ENCODE results near the gene CEACAM5. TPM values are rescaled to one million over a fixed set of nuclear protein-coding genes. Genes with fewer than 3 reads are reported as not detected.

The CEACAM5 gene
- total RNA-seq, 1 experiment from 2014 or later: 18.1 TPM

DNA sequence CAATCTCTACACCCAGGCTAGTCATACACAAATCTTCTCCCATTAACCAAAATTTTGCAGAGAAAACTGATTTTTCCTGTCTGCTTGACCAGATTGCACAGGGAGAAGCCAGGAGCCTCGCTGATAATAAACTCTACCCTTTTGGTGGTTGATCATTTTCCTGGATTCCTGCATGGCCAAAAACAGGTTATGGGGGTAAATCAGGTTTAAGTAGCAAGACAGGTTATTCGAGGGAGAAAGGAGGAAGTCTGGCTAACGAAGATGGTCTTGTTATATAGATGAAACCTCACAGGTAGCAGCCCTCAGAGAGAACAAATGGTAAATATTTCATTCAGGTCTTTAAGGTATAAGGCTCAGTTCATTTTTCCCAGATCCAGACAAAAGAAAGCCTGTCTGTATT lies 30.9 kb downstream of the CEACAM5 start:
- Histone ChIP-seq H3K4me1 (replicated peaks; ENCODE audit: insufficient read depth) (peaks cover 97% of the 10 kb centered on the region), H2AFZ (no peak overlapping the region), H3K27ac (peak overlapping the region; percentile 100), H3K9me3 (ENCODE audit: insufficient read depth, low read depth) (no peaks in the 10 kb centered on the region), H4K20me1 (ENCODE audit: insufficient read depth) (no peaks in the 10 kb centered on the region), H3K79me2 (ENCODE audit: low read depth) (no peaks in the 10 kb centered on the region), H3K9me2 (ENCODE audit: insufficient read depth) (no peaks in the 10 kb centered on the region), H3K27me3 (ENCODE audit: insufficient read depth, low read depth) (no peaks in the 10 kb centered on the region), H3F3A (ENCODE audit: insufficient read depth, low read depth) (peaks cover 60% of the 10 kb centered on the region), H3K4me3 (no peak overlapping the region), H3K4me2 (peak overlapping the region; percentile 49), H3K36me3 (ENCODE audit: low read depth) (no peaks in the 10 kb centered on the region)
- DNase-seq: peak in 1 of 2 experiments; percentile 91
- no peak for TF ChIP-seq EZH2 (IDR thresholded peaks at IDR 0.05; ENCODE audit: low read depth)
- TF ChIP-seq, protein P1, sequence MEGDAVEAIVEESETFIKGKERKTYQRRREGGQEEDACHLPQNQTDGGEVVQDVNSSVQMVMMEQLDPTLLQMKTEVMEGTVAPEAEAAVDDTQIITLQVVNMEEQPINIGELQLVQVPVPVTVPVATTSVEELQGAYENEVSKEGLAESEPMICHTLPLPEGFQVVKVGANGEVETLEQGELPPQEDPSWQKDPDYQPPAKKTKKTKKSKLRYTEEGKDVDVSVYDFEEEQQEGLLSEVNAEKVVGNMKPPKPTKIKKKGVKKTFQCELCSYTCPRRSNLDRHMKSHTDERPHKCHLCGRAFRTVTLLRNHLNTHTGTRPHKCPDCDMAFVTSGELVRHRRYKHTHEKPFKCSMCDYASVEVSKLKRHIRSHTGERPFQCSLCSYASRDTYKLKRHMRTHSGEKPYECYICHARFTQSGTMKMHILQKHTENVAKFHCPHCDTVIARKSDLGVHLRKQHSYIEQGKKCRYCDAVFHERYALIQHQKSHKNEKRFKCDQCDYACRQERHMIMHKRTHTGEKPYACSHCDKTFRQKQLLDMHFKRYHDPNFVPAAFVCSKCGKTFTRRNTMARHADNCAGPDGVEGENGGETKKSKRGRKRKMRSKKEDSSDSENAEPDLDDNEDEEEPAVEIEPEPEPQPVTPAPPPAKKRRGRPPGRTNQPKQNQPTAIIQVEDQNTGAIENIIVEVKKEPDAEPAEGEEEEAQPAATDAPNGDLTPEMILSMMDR (conservative IDR thresholded peaks at IDR 0.05): no peak
- ChIA-PET POLR2A (ENCODE audit: unreplicated experiment) (interaction anchor here (0.5 kb wide), 1 partner anchor 35 kb away, joined by 24 read pairs; no protein-coding TSS in a partner anchor), CTCF (interaction anchor here (0.5 to 1.1 kb wide), 2 partner anchors 14 to 32 kb away, joined by 3 to 5 read pairs; no protein-coding TSS in a partner anchor)
- intact Hi-C loops (cut with micrococcal nuclease; ENCODE audit: unreplicated experiment): no loop called here
- no TSS peak for BruUV-seq (replicated peaks)

DNA sequence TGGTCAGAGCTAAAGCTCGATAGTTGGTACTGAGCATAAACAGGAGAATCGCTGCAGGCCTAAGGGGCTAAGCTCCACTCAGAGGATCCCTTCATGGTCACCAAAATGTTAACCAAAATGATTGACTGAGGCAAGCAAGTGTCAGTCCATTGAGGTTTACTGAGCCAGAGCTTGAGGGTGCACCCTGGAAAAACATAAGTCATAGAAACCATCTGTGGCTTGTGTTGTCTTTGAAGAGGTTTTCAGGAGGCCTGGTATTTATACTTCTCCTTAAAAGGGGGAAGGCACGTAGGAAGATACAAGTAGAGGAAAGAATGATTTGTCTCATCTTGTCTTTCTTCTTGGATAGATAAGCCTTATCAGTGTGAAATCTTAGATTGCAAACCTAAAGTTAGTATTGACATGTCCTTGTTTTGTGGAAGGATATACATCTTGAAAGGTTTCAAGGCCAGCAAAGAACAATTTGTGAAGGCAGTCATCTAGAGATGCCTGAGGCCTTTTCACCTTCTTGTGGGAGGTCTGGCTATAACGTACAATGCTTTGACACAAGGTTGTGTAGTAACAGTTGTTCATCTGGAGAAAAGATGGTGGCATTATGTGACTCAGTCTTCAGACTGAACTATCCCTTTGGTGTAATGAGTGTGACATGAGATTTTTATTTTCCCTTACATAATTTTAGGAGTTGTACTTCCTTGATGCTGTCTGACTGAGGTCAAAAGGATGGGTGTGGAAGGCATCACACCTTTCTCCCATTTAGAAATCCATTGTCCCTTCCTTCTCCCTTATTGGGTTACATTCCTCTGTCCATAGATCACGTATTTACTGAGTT lies 32.2 kb downstream of the CEACAM5 start:
- H3K27ac ChIP-seq: peak overlapping the region; percentile 100
- TSS peak; percentile 85 for BruUV-seq (replicated peaks)

DNA sequence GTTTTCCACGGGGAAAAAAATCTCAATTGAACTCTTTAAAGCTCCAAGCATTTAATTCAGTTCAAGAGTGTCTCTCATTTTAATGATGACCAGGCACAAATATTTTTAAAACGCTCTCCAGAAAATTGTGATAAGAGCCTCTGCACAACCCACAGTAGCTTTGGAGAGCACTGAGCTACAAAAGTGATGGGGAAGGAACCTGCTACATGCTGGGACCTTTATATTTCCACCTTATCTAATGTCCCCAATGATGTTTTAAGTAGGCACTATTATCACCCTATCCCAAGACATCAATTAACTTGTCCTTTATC lies 32.8 kb downstream of the CEACAM5 start:
- no peak for DNase-seq
- Histone ChIP-seq H3K4me1 (replicated peaks; ENCODE audit: insufficient read depth) (peaks cover 93% of the 10 kb centered on the region), H2AFZ (no peak overlapping the region), H3K27ac (peak overlapping the region; percentile 100), H4K20me1 (ENCODE audit: insufficient read depth) (no peaks in the 10 kb centered on the region), H3K4me2 (peak overlapping the region; percentile 49), H3K4me3 (no peak overlapping the region), H3K9me2 (ENCODE audit: insufficient read depth) (no peaks in the 10 kb centered on the region), H3K27me3 (ENCODE audit: insufficient read depth, low read depth) (no peaks in the 10 kb centered on the region), H3K36me3 (ENCODE audit: low read depth) (no peaks in the 10 kb centered on the region), H3K9me3 (ENCODE audit: insufficient read depth, low read depth) (no peaks in the 10 kb centered on the region), H3K79me2 (ENCODE audit: low read depth) (no peaks in the 10 kb centered on the region), H3F3A (ENCODE audit: insufficient read depth, low read depth) (peaks cover 41% of the 10 kb centered on the region)
- TF ChIP-seq, protein P1 (conservative IDR thresholded peaks at IDR 0.05): no peak
- no peak for TF ChIP-seq EZH2 (IDR thresholded peaks at IDR 0.05; ENCODE audit: low read depth)
- intact Hi-C loops (cut with micrococcal nuclease; ENCODE audit: unreplicated experiment): loop anchor here (1.0 kb wide), 1 partner anchor 33 kb away; no protein-coding TSS in a partner anchor
- ChIA-PET CTCF (interaction anchor here (0.6 kb wide), 3 partner anchors 12 to 39 kb away, joined by 3 to 5 read pairs (median 3); no protein-coding TSS in a partner anchor), POLR2A (ENCODE audit: unreplicated experiment) (interaction anchor here (0.6 kb wide), 2 partner anchors 14 to 38 kb away, joined by 3 to 6 read pairs; partner anchors contain the start of gene CEACAM6)
- no TSS peak for BruUV-seq (replicated peaks)

More for the DNA sequence above, 32.2 kb downstream of the CEACAM5 start:
- Histone ChIP-seq H3K4me1 (replicated peaks; ENCODE audit: insufficient read depth) (peaks cover 93% of the 10 kb centered on the region), H3K4me3 (no peak overlapping the region), H3K9me2 (ENCODE audit: insufficient read depth) (no peaks in the 10 kb centered on the region), H4K20me1 (ENCODE audit: insufficient read depth) (no peaks in the 10 kb centered on the region), H2AFZ (0 out of 2 replicates have a peak overlapping the region, but pooled peaks have one; percentile 9), H3K9me3 (ENCODE audit: insufficient read depth, low read depth) (no peaks in the 10 kb centered on the region), H3K79me2 (ENCODE audit: low read depth) (no peaks in the 10 kb centered on the region), H3K36me3 (ENCODE audit: low read depth) (no peaks in the 10 kb centered on the region), H3K27me3 (ENCODE audit: insufficient read depth, low read depth) (no peaks in the 10 kb centered on the region), H3K4me2 (peak overlapping the region; percentile 49), H3F3A (ENCODE audit: insufficient read depth, low read depth) (peaks cover 47% of the 10 kb centered on the region)
- TF ChIP-seq, protein P1 (conservative IDR thresholded peaks at IDR 0.05): no peak
- TF ChIP-seq EZH2 (IDR thresholded peaks at IDR 0.05; ENCODE audit: low read depth): no peak
- ChIA-PET CTCF (interaction anchor here (0.6 kb wide), 1 partner anchor 33 kb away, joined by 3 read pairs; no protein-coding TSS in a partner anchor), POLR2A (ENCODE audit: unreplicated experiment) (interaction anchor here (0.6 to 0.7 kb wide), 4 partner anchors 15 to 1678 kb away, joined by 3 to 6 read pairs (median 3); partner anchors contain the start of gene CEACAM6)
- intact Hi-C loops (cut with micrococcal nuclease; ENCODE audit: unreplicated experiment): loop anchor here (1.0 kb wide), 1 partner anchor 34 kb away; no protein-coding TSS in a partner anchor
- peak in 1 of 2 experiments; percentile 95 for DNase-seq

Measured in PC-9 (cell line).